H1 (cell line): Measurements from ENCODE around the gene EMP3. TPM values are rescaled to one million over a fixed set of nuclear protein-coding genes. Genes with fewer than 3 reads are reported as not detected.

ENCODE experiments used
- CTCF ChIA-PET: fragments of 300-600 bp; sonication (Branson Sonifier 250); formaldehyde crosslinking; loops from one replicate; lab custom pipeline; 2021; ENCODE audit not compliant: partially characterized antibody; lab: Charles Lee
- POLR2A ChIA-PET: fragments of 300-600 bp; sonication (Branson Sonifier 250); formaldehyde crosslinking; loops from one replicate; lab custom pipeline; 2021; ENCODE audit warnings: inconsistent platforms; ENCODE audit not compliant: partially characterized antibody; lab: Charles Lee
- DNase-seq, 2 experiments: peaks; one replicate each; pipeline versions ENCODE4 v3.0.0 to v3.0.0-alpha.2; 2010 to 2022; ENCODE audit warnings: low spot score in 2 of 2, low read depth in 1 of 2, mixed read lengths in 1 of 2
- FAIRE-seq: peaks from 2 replicates; lab custom pipeline; 2011; peaks lifted over from hg19 to GRCh38; lab: Jason Lieb, UNC
- H2AFZ ChIP-seq: 2 replicates; pipeline ENCODE4 v1.8.1; 2012; ENCODE audit warnings: low read length, inconsistent platforms
- H2AK5ac ChIP-seq: 2 replicates; pipeline ENCODE4 v1.6.1; 2013; ENCODE audit warnings: low read depth, low read length
- H2BK120ac ChIP-seq: replicated peaks from 2 replicates; pipeline ENCODE3; 2013; ENCODE audit warnings: low read depth, low read length, inconsistent platforms
- H2BK12ac ChIP-seq: 2 replicates; pipeline ENCODE4 v1.6.1; 2013; ENCODE audit warnings: low read depth, low read length
- H2BK15ac ChIP-seq: 2 replicates; pipeline ENCODE4 v1.6.1; 2013; ENCODE audit warnings: low read length
- H2BK20ac ChIP-seq: 2 replicates; pipeline ENCODE4 v1.6.1; 2013; ENCODE audit warnings: low read length
- H2BK5ac ChIP-seq: 2 replicates; pipeline ENCODE4 v1.6.1; 2013; ENCODE audit warnings: low read depth, low read length
- H3K14ac ChIP-seq: 2 replicates; pipeline ENCODE4 v1.6.1; 2013; ENCODE audit warnings: inconsistent platforms; ENCODE audit not compliant: insufficient read length
- H3K18ac ChIP-seq: 2 replicates; pipeline ENCODE4 v1.6.1; 2013; ENCODE audit warnings: low read length; ENCODE audit errors: extremely low read depth
- H3K23ac ChIP-seq: 2 replicates; pipeline ENCODE4 v1.6.1; 2013; ENCODE audit warnings: inconsistent platforms; ENCODE audit not compliant: insufficient read length
- H3K23me2 ChIP-seq: 2 replicates; pipeline ENCODE4 v1.6.1; 2013; ENCODE audit warnings: low read depth, low read length
- H3K27ac ChIP-seq: 2 replicates; pipeline ENCODE4 v1.6.1; 2011; ENCODE audit warnings: low read depth, low read length, inconsistent platforms
- H3K27me3 ChIP-seq, 4 experiments: replicated peaks in 1 of 4; 1 replicate in 1 of 4; 2 replicates in 3 of 4; pipeline versions ENCODE4 v1.6.1 to v1.8.1; 2011 to 2013; ENCODE audit warnings: low read length in 3 of 4, mild to moderate bottlenecking in 3 of 4, inconsistent platforms in 2 of 4, mixed read lengths in 2 of 4, moderate library complexity in 1 of 4; ENCODE audit not compliant: control insufficient read depth in 3 of 4, insufficient read depth in 3 of 4; ENCODE audit errors: extremely low read depth in 1 of 4
- H3K36me3 ChIP-seq, 4 experiments: 2 replicates each; pipeline versions ENCODE4 v1.6.1 to v1.8.1; 2011 to 2013; ENCODE audit warnings: mild to moderate bottlenecking in 4 of 4, low read length in 3 of 4, moderate library complexity in 2 of 4, control low read depth in 1 of 4, inconsistent platforms in 1 of 4; ENCODE audit not compliant: insufficient read depth in 4 of 4, control insufficient read depth in 2 of 4
- H3K4ac ChIP-seq: replicated peaks from 2 replicates; pipeline ENCODE3; 2013; ENCODE audit warnings: low read length, low read depth, mixed read lengths, inconsistent platforms; ENCODE audit not compliant: insufficient read length
- H3K4me1 ChIP-seq, 4 experiments: replicated peaks in 1 of 4; 1 replicate in 1 of 4; 2 replicates in 3 of 4; pipeline versions ENCODE4 v1.6.1 to v1.8.1; 2011 to 2013; ENCODE audit warnings: low read length in 3 of 4, inconsistent platforms in 2 of 4, mixed read lengths in 1 of 4; ENCODE audit not compliant: insufficient read depth in 4 of 4, control insufficient read depth in 3 of 4
- H3K4me2 ChIP-seq, 2 experiments: 2 replicates each; pipeline versions ENCODE4 v1.6.1 to v1.8.1; 2011 to 2013; ENCODE audit warnings: low read depth in 2 of 2, low read length in 2 of 2, control low read depth in 1 of 2, inconsistent platforms in 1 of 2, mild to moderate bottlenecking in 1 of 2; ENCODE audit not compliant: insufficient read depth in 1 of 2
- H3K4me3 ChIP-seq, 4 experiments: fragments of 200-600, 300-600 bp in 1 of 4; sonication (generic), shearing (Covaris generic), sonication (Bioruptor Twin) in 1 of 4; 2 replicates each; pipeline versions ENCODE4 v1.5.1 to v1.8.1; 2011 to 2016; ENCODE audit warnings: low read length in 4 of 4, low read depth in 3 of 4, control low read depth in 2 of 4, inconsistent platforms in 2 of 4, mild to moderate bottlenecking in 2 of 4, mixed read lengths in 1 of 4, moderate library complexity in 1 of 4; ENCODE audit not compliant: insufficient read depth in 2 of 4; ENCODE audit errors: extremely low read depth in 1 of 4
- H3K56ac ChIP-seq: replicated peaks from 2 replicates; pipeline ENCODE3; 2013; ENCODE audit warnings: low read depth, mild to moderate bottlenecking, mixed read lengths, low read length, inconsistent platforms; ENCODE audit not compliant: insufficient read length
- H3K79me1 ChIP-seq: 2 replicates; pipeline ENCODE4 v1.6.1; 2013; ENCODE audit warnings: low read depth, low read length, control low read depth
- H3K79me2 ChIP-seq, 2 experiments: 2 replicates each; pipeline versions ENCODE4 v1.6.1 to v1.8.1; 2012 to 2013; ENCODE audit warnings: low read length in 2 of 2, mild to moderate bottlenecking in 2 of 2, inconsistent platforms in 1 of 2; ENCODE audit not compliant: insufficient read depth in 2 of 2, control insufficient read depth in 1 of 2
- H3K9ac ChIP-seq, 4 experiments: replicated peaks in 1 of 4; 1 replicate in 1 of 4; 2 replicates in 3 of 4; pipeline versions ENCODE4 v1.6.1 to v1.8.1; 2011 to 2013; ENCODE audit warnings: low read depth in 3 of 4, low read length in 3 of 4, control low read depth in 2 of 4, mild to moderate bottlenecking in 2 of 4, moderate library complexity in 2 of 4, inconsistent platforms in 1 of 4; ENCODE audit errors: extremely low read depth in 1 of 4
- H3K9me3 ChIP-seq, 2 experiments: 2 replicates each; pipeline versions ENCODE4 v1.6.1 to v1.8.1; 2012 to 2013; ENCODE audit warnings: mild to moderate bottlenecking in 2 of 2, moderate library complexity in 2 of 2, control low read depth in 1 of 2, inconsistent platforms in 1 of 2, low read depth in 1 of 2, low read length in 1 of 2, mixed read lengths in 1 of 2; ENCODE audit not compliant: insufficient read depth in 2 of 2
- H4K20me1 ChIP-seq, 2 experiments: replicated peaks in 1 of 2; 2 replicates each; pipeline versions ENCODE3 to v1.8.1; 2011 to 2013; ENCODE audit warnings: inconsistent platforms in 2 of 2, low read length in 2 of 2, mild to moderate bottlenecking in 1 of 2; ENCODE audit not compliant: insufficient read depth in 2 of 2, control insufficient read depth in 1 of 2
- H4K5ac ChIP-seq: 2 replicates; pipeline ENCODE4 v1.6.1; 2013; ENCODE audit warnings: low read length, low read depth, mixed read lengths, inconsistent platforms; ENCODE audit not compliant: insufficient read length
- H4K8ac ChIP-seq: 2 replicates; pipeline ENCODE4 v1.8.0; 2013; ENCODE audit warnings: mild to moderate bottlenecking, moderate library complexity, low read length, inconsistent platforms; ENCODE audit not compliant: insufficient read depth; ENCODE audit errors: extremely low read depth
- H4K91ac ChIP-seq: replicated peaks from 2 replicates; pipeline ENCODE3; 2013; ENCODE audit warnings: low read length, mixed read lengths, inconsistent platforms; ENCODE audit not compliant: insufficient read length
- BRCA1 ChIP-seq: IDR thresholded peaks from 2 replicates; pipeline ENCODE4 v1.6.1; 2012; ENCODE audit warnings: low read depth, low read length, improper control_type of control experiment
- EZH2 ChIP-seq: fragments of 200-600 bp; sonication (generic); IDR thresholded peaks from 2 replicates; pipeline ENCODE4 v1.7.1; 2012; ENCODE audit warnings: low read depth, mild to moderate bottlenecking, moderate library complexity, low read length, inconsistent platforms; ENCODE audit not compliant: severe bottlenecking
- KDM4A ChIP-seq: IDR thresholded peaks from one replicate; pipeline ENCODE4 v1.7.1; 2012; ENCODE audit warnings: low read depth, mild to moderate bottlenecking, moderate library complexity, low read length, inconsistent platforms; ENCODE audit not compliant: severe bottlenecking
- NRF1 ChIP-seq: IDR thresholded peaks from 2 replicates; pipeline ENCODE4 v1.6.1; 2011; ENCODE audit warnings: mild to moderate bottlenecking, low read depth, low read length, improper control_type of control experiment
- RAD21 ChIP-seq, 2 experiments: IDR thresholded peaks in 1 of 2; conservative IDR thresholded peaks in 1 of 2; 2 replicates each; pipeline ENCODE4 v1.6.1; 2011; ENCODE audit warnings: low read depth in 2 of 2, low read length in 2 of 2, improper control_type of control experiment in 1 of 2, inconsistent platforms in 1 of 2, mild to moderate bottlenecking in 1 of 2, moderate library complexity in 1 of 2
- ZNF274 ChIP-seq: IDR thresholded peaks from 2 replicates; pipeline ENCODE4 v1.7.0; 2012; ENCODE audit warnings: low read length, borderline replicate concordance; ENCODE audit errors: extremely low read depth
- WGBS, 2 experiments: shearing (Covaris generic) in 1 of 2; methylation state at CpG; one replicate each; pipeline versions ENCODE4 v1.1.6 to v1.1.7; 2013 to 2015; ENCODE audit warnings: low lambda C conversion rate in 2 of 2, mixed read lengths in 2 of 2, inconsistent platforms in 1 of 2, low coverage in 1 of 2, missing lambda C conversion rate in 1 of 2; ENCODE audit not compliant: insufficient replicate concordance in 2 of 2, insufficient coverage in 1 of 2, insufficient read length in 1 of 2; ENCODE audit errors: extremely low coverage in 1 of 2, missing lambda C conversion rate in 1 of 2; 5-methylcytosine and 5-hydroxymethylcytosine counted together
- polyA plus RNA-seq, 7 experiments: library from polyadenylated mRNA; depleted of rRNA in 3 of 7; stranded (reverse) in 5 of 7; unstranded in 2 of 7; fragments of >200 nt in 5 of 7; fragments of 200-250 nt in 2 of 7; gene quantifications; 1 replicate in 5 of 7; 2 replicates in 1 of 7; 4 replicates in 1 of 7; pipeline versions ENCODE4 v1.2.1 to v1.2.3, GENCODE V29; 2011 to 2013; ENCODE audit warnings: missing spikeins in 2 of 7, mixed read lengths in 2 of 7
- total RNA-seq: library from RNA; stranded (reverse); fragmentation: NEBNext Ultra II Directional; extraction: Animal tissue kit (Norgen Biotek cat#: 25700); gene quantifications from 2 replicates; pipeline ENCODE4 v1.2.1, GENCODE V29; 2021

EMP3 gene
- total and polyA plus RNA-seq, 2 of the 8 experiments (the other 6 are each of a cell fraction or from before 2014, with no cell fraction given) = 18.4 to 87.8 TPM

- Histone ChIP-seq H2BK20ac (no peak overlapping the region), H3K23ac (no peak overlapping the region), H4K8ac (no peak overlapping the region), H3K27ac (no peak overlapping the region), H2AK5ac (no peak overlapping the region), H3K14ac (no peak overlapping the region), H4K5ac (no peak overlapping the region), H3K4me3 (no peak overlapping the region), H2AFZ (no peak overlapping the region), H3K9me3 (no peaks in the 10 kb centered on the region), H3K56ac (no peak overlapping the region), H3K27me3 (peaks cover 0 to 2% (median 0%) of the 10 kb centered on the region in 4 experiments; a peak in 1 of 7 replicates), H3K4me2 (no peak overlapping the region), H3K4ac (no peak overlapping the region), H2BK120ac (no peak overlapping the region), H3K4me1 (no peaks in the 10 kb centered on the region; a peak in 1 of 7 replicates), H3K79me1 (no peaks in the 10 kb centered on the region), H4K91ac (no peak overlapping the region), H4K20me1 (peaks cover 0 to 1% of the 10 kb centered on the region in 2 experiments), H3K79me2 (no peaks in the 10 kb centered on the region), H3K23me2 (no peaks in the 10 kb centered on the region), H2BK5ac (no peak overlapping the region), H2BK12ac (no peak overlapping the region), H2BK15ac (no peak overlapping the region), H3K36me3 (peaks cover 0 to 12% (median 5%) of the 10 kb centered on the region in 4 experiments; a peak in 3 of 8 replicates), H3K18ac (no peak overlapping the region), H3K9ac (no peak overlapping the region)
- ChIA-PET POLR2A (interaction anchor here (0.8 kb wide), 1 partner anchor 13 kb away, joined by 4 read pairs; the partner anchor contains the start of gene KDELR1), CTCF (no interaction called here)
- no peak for DNase-seq
- 93% methylated on average over 10 of the region's 10 CpGs; no CpG with 5 or more reads in 1 of the 2 experiments for WGBS, 2 experiments
- FAIRE-seq = no peak
- TF ChIP-seq EZH2 (no peak), BRCA1 (no peak), KDM4A (no peak), NRF1 (no peak), RAD21 (IDR thresholded peaks at IDR 0.05 in 1 of 2, conservative IDR thresholded peaks at IDR 0.05 in 1 of 2; ENCODE audit: low read depth in 2 of 2, low read length in 2 of 2) (no peak), ZNF274 (no peak)
These were observed 52.8 kb downstream of the EMP3 start for GRCh38 chr19:48378194-48378570.
